Adrenal gland (tissue), 5 donors: ENCODE measurements around the gene CUEDC2.

Source experiments
- POLR2A ChIP-seq, 2 donors: fragments of 450-650 bp; IDR thresholded peaks; one replicate each; pipeline ENCODE4 v1.6.1; 2017; ENCODE audit warnings: antibody characterized with exemption in 2 of 2, mild to moderate bottlenecking in 2 of 2, moderate library complexity in 1 of 2
- TF ChIP-seq, protein P1 (sequence below), 6 experiments: fragments of 450-650 bp in 4 of 6; fragments of 200-600 bp in 2 of 6; sonication (generic) in 1 of 6; IDR thresholded peaks; 1 replicate in 5 of 6; 2 replicates in 1 of 6; pipeline versions ENCODE4 v1.5.1 to v1.8.0; 2016 to 2021; ENCODE audit warnings: antibody characterized with exemption in 6 of 6, mild to moderate bottlenecking in 2 of 6, moderate library complexity in 1 of 6
- donor health status: DM: no; HTN: no; CAD: no.

DNA sequence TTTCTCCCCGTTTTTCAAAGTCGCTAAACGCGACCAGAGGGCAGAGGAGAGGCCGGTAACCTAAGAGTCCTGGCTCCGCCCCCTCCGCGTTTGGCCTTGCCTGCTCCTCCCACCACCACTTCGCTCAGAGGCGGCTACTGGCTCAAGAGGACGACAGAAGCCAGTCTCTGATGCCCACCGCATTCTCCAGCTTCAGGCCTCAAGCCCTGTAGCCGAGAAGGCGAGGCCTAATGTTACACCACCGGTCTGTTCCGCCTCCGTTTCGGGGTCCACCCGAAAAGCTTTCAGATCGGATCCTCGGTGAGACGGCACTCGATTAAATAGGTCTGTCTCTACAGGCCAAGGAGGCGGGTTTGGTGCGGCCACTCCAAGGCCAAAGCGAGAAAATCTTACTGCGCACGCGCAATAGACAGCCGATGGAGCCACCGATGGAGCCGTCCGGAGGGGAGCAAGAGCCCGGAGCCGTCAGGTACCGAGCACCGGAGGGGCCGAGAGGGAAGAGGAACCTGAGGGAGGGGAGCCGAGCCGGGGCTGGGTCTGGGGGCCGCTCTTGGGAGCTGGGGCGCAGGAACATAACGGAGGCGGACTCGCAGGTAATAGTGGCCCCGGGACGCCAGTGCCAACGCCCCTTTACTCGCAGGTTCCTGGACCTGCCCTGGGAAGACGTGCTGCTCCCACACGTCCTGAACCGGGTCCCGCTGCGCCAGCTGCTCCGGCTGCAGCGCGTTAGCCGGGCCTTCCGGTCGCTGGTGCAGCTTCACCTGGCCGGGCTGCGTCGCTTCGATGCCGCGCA is 11.5 kb downstream of the CUEDC2 start, which contains the start of gene FBXL15:
- TF ChIP-seq, protein P1, sequence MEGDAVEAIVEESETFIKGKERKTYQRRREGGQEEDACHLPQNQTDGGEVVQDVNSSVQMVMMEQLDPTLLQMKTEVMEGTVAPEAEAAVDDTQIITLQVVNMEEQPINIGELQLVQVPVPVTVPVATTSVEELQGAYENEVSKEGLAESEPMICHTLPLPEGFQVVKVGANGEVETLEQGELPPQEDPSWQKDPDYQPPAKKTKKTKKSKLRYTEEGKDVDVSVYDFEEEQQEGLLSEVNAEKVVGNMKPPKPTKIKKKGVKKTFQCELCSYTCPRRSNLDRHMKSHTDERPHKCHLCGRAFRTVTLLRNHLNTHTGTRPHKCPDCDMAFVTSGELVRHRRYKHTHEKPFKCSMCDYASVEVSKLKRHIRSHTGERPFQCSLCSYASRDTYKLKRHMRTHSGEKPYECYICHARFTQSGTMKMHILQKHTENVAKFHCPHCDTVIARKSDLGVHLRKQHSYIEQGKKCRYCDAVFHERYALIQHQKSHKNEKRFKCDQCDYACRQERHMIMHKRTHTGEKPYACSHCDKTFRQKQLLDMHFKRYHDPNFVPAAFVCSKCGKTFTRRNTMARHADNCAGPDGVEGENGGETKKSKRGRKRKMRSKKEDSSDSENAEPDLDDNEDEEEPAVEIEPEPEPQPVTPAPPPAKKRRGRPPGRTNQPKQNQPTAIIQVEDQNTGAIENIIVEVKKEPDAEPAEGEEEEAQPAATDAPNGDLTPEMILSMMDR (IDR thresholded peaks at IDR 0.05): no peak
- peak; percentile 32 to 61 for TF ChIP-seq POLR2A (IDR thresholded peaks at IDR 0.05)
